GM12892 (cell line): Measurements from ENCODE around the gene SEPTIN3.

Source experiments
- DNase-seq: peaks from one replicate; pipeline ENCODE4 v3.0.0; 2011; ENCODE audit not compliant: insufficient read length
- FAIRE-seq: peaks from 2 replicates; lab custom pipeline; 2011; peaks lifted over from hg19 to GRCh38; lab: Jason Lieb, UNC
- POLR2A ChIP-seq: IDR thresholded peaks from 2 replicates; pipeline ENCODE4 v1.6.1; 2011; ENCODE audit warnings: low read depth, low read length, control low read depth
- POLR2AphosphoS5 ChIP-seq: IDR thresholded peaks from 2 replicates; pipeline ENCODE4 v1.6.1; 2011; ENCODE audit warnings: low read depth, low read length, control low read depth
- TAF1 ChIP-seq: IDR thresholded peaks from 2 replicates; pipeline ENCODE4 v1.6.1; 2011; ENCODE audit warnings: low read depth, mild to moderate bottlenecking, control low read depth, low read length, borderline replicate concordance

SEPTIN3 gene

DNA sequence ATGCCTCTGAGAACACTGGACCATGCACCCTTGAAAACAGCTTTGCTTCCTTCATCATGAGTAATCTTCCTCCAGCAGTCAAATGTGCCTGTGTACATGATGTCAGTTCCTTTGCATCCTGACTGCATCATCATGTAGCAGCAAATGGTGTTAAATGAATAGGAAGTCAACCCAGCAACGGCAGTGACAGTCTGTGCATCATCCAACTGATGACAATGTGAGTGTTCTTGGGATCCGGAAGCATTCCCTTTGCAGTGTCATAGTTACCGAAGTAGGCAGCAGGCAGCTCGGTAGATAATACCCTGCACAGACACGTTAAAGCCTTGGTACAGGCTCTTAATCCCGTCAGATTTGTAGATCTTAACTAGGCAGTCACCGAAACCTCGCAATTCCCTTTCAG is 31.9 kb downstream of the SEPTIN3 start:
- DNase-seq, result no peak
- TF ChIP-seq POLR2A (no peak), TAF1 (no peak), POLR2AphosphoS5 (no peak)
- no peak for FAIRE-seq

DNA sequence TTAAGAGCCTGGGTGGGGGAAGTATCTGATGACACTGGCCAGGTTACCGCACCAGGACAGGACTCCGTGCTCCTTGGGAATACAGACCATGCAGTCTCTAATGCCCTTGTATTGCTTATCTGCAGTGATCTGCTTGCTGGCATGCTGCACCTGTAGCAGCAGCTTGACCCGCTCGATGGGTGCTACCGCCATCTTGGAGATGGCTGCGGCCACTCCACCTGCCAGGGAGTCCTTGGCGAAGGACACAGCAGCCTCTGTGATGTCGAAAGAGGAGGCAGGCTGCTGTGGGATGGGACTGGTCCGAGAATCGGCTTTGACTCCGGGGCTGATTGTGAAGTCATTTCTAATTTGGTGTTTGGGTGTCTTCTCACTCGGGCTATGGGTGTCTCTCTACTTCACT is 32.5 kb downstream of the SEPTIN3 start:
- TF ChIP-seq TAF1, result no peak
- TF ChIP-seq POLR2A, result no peak
- TF ChIP-seq POLR2AphosphoS5, result no peak
- DNase-seq (no peak), FAIRE-seq (no peak)

DNA sequence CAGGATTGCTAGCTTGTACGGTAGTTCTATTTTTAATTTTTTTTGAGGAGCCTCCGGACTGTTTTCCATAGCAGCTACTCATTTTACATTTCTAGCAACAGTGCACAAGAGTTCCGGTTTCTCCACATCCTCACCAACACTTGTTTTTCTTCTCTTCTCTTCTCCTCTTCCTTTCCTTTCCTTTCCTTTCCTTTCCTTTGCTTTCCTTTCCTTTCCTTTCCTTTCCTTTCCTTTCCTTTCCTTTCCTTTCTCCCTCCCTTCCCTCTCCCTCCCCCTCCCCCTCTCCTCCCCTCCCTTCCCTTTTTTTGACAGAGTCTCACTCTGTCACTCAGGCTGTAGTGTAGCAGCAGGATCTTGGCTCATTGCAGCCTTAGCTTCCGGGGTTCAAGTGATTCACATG is 38.7 kb downstream of the SEPTIN3 start:
- TF ChIP-seq POLR2AphosphoS5, result no peak
- no peak for TF ChIP-seq POLR2A
- no peak for TF ChIP-seq TAF1
- no peak for DNase-seq
- no peak for FAIRE-seq

DNA sequence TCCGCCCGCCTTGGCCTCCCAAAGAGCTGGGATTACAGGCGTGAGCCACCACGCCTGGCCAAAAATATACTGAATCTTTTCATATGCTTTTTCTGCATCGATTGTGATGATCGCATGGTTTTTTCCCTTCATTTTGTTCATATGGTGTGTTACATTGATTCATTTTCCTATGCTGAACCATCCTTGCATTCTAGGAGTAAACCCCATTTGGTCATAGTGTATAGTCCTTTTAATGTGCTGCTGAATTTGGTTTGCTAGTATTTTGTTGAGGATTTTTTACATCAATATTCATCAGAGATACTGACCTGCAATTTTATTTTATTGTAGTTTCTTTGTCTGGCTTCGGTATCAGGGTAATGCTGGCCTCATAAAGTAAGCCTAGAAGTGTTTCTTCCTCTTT is 41.5 kb downstream of the SEPTIN3 start:
- FAIRE-seq (no peak), DNase-seq (no peak)
- TF ChIP-seq POLR2AphosphoS5 (no peak), TAF1 (no peak), POLR2A (no peak)

DNA sequence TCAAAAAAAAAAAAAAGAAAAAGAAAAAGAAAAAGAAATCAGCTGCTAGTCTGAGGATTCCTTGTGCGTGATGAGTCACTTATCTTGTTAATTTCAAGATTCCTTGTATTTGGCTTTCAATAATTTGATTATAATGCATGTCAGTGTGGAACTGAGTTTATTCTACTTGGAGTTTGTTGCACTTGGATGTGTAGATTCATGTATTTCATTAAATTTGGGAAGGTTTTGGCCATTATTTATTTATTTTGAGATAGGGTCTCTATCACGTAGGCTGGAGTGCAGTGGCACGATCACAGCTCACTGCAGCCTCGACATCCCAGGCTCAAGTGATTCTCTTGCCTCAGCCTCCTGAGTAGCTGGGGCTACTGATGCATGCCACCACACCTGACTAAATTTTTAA is 44.1 kb downstream of the SEPTIN3 start:
- no peak for FAIRE-seq
- TF ChIP-seq TAF1, result no peak
- no peak for TF ChIP-seq POLR2AphosphoS5
- no peak for TF ChIP-seq POLR2A
- no peak for DNase-seq

DNA sequence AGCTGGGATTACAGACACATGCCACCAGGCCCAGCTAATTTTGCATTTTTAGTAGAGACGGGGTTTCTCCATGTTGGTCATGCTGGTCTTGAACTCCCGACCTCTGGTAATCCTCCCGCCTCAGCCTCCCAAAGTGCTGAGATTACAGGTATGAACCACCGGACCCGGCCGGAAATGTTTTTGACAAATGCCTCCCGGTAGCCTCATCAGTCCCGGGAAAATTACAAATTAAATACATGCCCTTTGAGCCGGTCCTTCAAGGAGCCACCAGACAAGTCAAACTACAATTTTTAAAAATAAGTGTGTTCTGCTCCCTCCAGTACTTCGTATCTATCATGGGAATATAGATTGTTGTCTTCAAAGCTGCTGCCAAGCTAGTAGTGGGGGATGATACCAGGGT is 46.9 kb downstream of the SEPTIN3 start:
- FAIRE-seq (no peak), DNase-seq (no peak)
- TF ChIP-seq POLR2AphosphoS5, result no peak
- no peak for TF ChIP-seq POLR2A
- no peak for TF ChIP-seq TAF1

DNA sequence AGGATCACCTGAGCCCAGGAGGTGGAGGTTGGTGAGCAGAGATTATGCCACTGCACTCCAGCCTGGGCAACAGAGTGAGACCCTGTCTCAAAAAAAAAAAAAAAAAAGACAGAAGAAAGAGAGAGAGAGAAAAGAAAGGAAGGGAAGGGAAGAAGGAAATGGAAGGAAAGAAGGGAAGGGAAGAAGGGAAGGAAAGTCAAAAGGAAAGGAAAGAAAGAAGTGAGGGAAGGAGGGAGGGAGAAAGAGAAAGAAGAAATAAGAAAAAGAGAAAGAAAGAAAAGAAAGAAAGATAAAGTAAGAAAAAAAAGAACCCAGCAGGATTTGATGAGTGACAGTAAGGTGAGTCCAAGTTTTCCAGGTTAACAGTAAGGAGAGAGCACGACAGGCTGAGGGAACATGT is 49.0 kb downstream of the SEPTIN3 start:
- FAIRE-seq (no peak), DNase-seq (no peak)
- TF ChIP-seq TAF1, result no peak
- no peak for TF ChIP-seq POLR2AphosphoS5
- no peak for TF ChIP-seq POLR2A
